Measurements from ENCODE around the gene TRAF6. TPM values are rescaled to one million over a fixed set of nuclear protein-coding genes. Genes with fewer than 3 reads are reported as not detected.

TRAF6 gene
- total RNA-seq, 1 experiment from 2014 or later: 9.2 TPM

DNA sequence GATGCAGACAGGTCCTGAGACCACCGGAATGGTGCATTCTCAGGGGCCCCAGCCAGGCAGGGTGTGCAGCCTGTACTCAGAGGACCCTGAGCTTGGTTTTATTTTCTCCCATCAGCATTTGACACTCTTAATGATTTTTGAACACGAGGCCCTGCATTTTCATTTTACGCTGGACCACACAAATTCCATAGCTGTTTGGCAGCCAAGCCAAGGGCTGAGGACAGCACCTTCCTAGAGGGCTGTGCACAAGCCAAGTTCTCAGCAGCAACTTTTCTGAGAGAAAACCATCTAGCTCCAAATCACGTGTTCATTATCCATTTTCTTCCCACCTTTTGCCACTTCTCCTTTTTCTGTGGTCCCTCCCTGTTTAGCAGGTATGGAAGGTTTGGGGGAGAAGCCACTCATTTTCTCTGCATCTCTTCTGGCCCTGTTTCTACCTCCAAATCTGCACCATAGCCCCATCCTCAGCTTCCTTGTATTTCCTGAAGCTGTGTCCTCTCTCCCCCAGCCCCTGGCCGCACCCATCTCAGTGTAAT is 60.4 kb downstream of the TRAF6 start:
- Histone ChIP-seq H3K4me1 (replicated peaks) (peaks cover 44% of the 10 kb centered on the region), H3K9me3 (replicated peaks) (no peaks in the 10 kb centered on the region), H3K27me3 (replicated peaks) (no peaks in the 10 kb centered on the region), H3K36me3 (peaks cover 100% of the 10 kb centered on the region), H3K4me3 (no peak overlapping the region), H3K27ac (no peak overlapping the region)
- DNase-seq (ENCODE audit: low read depth in 1 of 2, low spot score in 2 of 2): no peak

- Histone ChIP-seq H3K27ac (no peak overlapping the region), H3K36me3 (peaks cover 95% of the 10 kb centered on the region), H3K9me3 (replicated peaks) (no peaks in the 10 kb centered on the region), H3K27me3 (replicated peaks) (no peaks in the 10 kb centered on the region), H3K4me3 (no peak overlapping the region), H3K4me1 (replicated peaks) (peaks cover 28% of the 10 kb centered on the region)
- DNase-seq (ENCODE audit: low read depth in 1 of 2, low spot score in 2 of 2): no peak
Measured at GRCh38 chr11:36447947-36448346, 62.1 kb downstream of the TRAF6 start.

DNA sequence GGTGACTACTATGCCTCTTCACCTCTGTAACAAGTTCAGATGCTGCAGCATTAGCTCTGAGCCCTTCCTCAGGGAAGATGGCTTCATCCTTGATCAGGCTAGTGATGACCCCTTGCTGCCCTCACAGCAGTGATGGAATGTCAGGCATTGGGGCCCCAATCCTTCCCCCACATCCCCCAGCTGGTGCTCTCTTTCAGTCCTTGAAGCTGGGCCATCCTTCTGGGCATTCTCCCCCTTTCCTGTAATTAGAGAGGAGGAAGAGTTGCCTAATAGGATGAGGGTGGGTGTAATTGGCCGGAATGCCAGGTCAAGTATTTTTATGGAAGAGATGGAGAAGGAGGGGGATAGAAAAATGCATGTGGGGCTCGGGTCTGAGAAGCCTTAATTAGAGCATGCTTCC is 62.6 kb downstream of the TRAF6 start:
- H3K36me3 ChIP-seq: peaks cover 95% of the 10 kb centered on the region
- H3K4me1 ChIP-seq (replicated peaks): peaks cover 23% of the 10 kb centered on the region
- no peaks in the 10 kb centered on the region for H3K9me3 ChIP-seq (replicated peaks)
- no peak for DNase-seq (ENCODE audit: low read depth in 1 of 2, low spot score in 2 of 2)
- no peaks in the 10 kb centered on the region for H3K27me3 ChIP-seq (replicated peaks)
- H3K27ac ChIP-seq: no peak overlapping the region
- H3K4me3 ChIP-seq: no peak overlapping the region

DNA sequence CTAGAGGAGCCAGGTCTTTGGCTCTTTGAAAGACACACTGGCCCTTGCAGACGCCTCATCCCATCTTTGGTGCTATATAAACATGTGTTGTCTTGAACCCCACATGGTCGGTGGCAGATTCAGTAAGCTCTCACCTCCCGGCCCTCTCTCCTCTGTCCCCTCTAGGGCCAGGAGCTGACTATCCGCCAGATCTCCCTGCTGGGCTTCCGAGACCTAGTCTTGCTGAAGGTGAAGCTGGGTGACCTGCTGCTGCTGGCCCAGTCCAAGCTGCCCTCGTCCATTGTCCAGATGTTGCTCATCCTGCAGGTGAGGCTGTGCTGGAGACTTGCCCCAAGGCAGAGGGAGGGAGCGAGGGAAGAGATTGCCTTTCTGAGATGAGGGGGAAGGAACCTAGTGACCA is 63.9 kb downstream of the TRAF6 start:
- no peaks in the 10 kb centered on the region for H3K27me3 ChIP-seq (replicated peaks)
- H3K4me3 ChIP-seq: no peak overlapping the region
- peaks cover 93% of the 10 kb centered on the region for H3K36me3 ChIP-seq
- H3K27ac ChIP-seq: no peak overlapping the region
- no peak for DNase-seq (ENCODE audit: low read depth in 1 of 2, low spot score in 2 of 2)
- H3K9me3 ChIP-seq (replicated peaks): no peaks in the 10 kb centered on the region
- peaks cover 17% of the 10 kb centered on the region for H3K4me1 ChIP-seq (replicated peaks)

- H3K9me3 ChIP-seq (replicated peaks): no peaks in the 10 kb centered on the region
- H3K36me3 ChIP-seq: peaks cover 93% of the 10 kb centered on the region
- H3K27me3 ChIP-seq (replicated peaks): no peaks in the 10 kb centered on the region
- no peak overlapping the region for H3K27ac ChIP-seq
- H3K4me3 ChIP-seq: no peak overlapping the region
- H3K4me1 ChIP-seq (replicated peaks): no peaks in the 10 kb centered on the region
- DNase-seq (ENCODE audit: low read depth in 1 of 2, low spot score in 2 of 2): no peak
Measured at GRCh38 chr11:36443661-36444060, 66.4 kb downstream of the TRAF6 start.

GRCh38 chr11:36441610-36442208 is 68.4 kb downstream of the TRAF6 start:
- no peak for DNase-seq (ENCODE audit: low read depth in 1 of 2, low spot score in 2 of 2)
- no peaks in the 10 kb centered on the region for H3K4me1 ChIP-seq (replicated peaks)
- no peaks in the 10 kb centered on the region for H3K27me3 ChIP-seq (replicated peaks)
- H3K9me3 ChIP-seq (replicated peaks): no peaks in the 10 kb centered on the region
- no peak overlapping the region for H3K27ac ChIP-seq
- H3K36me3 ChIP-seq: peaks cover 93% of the 10 kb centered on the region
- H3K4me3 ChIP-seq: no peak overlapping the region

GRCh38 chr11:36438126-36438525 is 71.9 kb downstream of the TRAF6 start:
- no peak overlapping the region for H3K27ac ChIP-seq
- no peaks in the 10 kb centered on the region for H3K9me3 ChIP-seq (replicated peaks)
- no peaks in the 10 kb centered on the region for H3K27me3 ChIP-seq (replicated peaks)
- H3K36me3 ChIP-seq: peaks cover 98% of the 10 kb centered on the region
- H3K4me3 ChIP-seq: no peak overlapping the region
- H3K4me1 ChIP-seq (replicated peaks): no peaks in the 10 kb centered on the region
- DNase-seq (ENCODE audit: low read depth in 1 of 2, low spot score in 2 of 2): no peak

DNA sequence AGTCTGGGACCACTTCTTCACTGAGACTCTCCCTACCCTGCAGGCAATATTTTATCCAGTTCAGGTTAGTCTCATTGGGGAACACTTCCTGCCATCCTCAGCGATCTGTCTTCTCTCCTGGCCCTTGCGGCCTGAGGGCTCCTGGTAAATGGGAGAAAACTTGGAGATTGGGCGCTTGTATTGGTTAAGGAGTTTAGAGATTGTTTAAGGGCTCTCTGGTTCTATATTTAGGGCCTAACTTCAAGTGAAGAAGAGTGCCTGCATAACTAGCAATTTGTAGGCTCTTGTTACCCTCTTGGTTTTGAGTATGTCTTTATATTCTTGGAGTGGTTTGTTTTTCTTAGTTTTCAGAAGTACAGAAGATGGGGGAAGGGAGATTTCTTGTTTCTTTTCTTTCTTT is 72.7 kb downstream of the TRAF6 start:
- H3K27me3 ChIP-seq (replicated peaks): no peaks in the 10 kb centered on the region
- H3K27ac ChIP-seq: no peak overlapping the region

More for the DNA sequence above, 72.7 kb downstream of the TRAF6 start:
- Histone ChIP-seq H3K36me3 (peaks cover 98% of the 10 kb centered on the region), H3K4me3 (no peak overlapping the region), H3K4me1 (replicated peaks) (peaks cover under 1% of the 10 kb centered on the region), H3K9me3 (replicated peaks) (no peaks in the 10 kb centered on the region)
- DNase-seq (ENCODE audit: low read depth in 1 of 2, low spot score in 2 of 2): no peak

Other genes with a start within 250 kb of the TRAF6 start
- gene COMMD9, start 220.8 kb downstream of the TRAF6 start, total RNA-seq (2014; rRNA removed; shearing (Covaris generic)): 58.3 and 72.1 TPM in 2 replicates
- 41.3 and 43.0 TPM in 2 replicates for gene PRR5L, start 214.0 kb downstream of the TRAF6 start, total RNA-seq (2014; rRNA removed; shearing (Covaris generic))
- 0.22 and 0.45 TPM in 2 replicates for gene RAG1, start 57.7 kb upstream of the TRAF6 start, total RNA-seq (2014; rRNA removed; shearing (Covaris generic))
- 25.5 and 52.9 TPM in 2 replicates for gene IFTAP, start 84.2 kb upstream of the TRAF6 start, total RNA-seq (2014; rRNA removed; shearing (Covaris generic))
- not detected in 2 replicates for gene RAG2, start 88.0 kb upstream of the TRAF6 start, total RNA-seq (2014; rRNA removed; shearing (Covaris generic))

Measured in SJSA1 (cell line).